Keratinocyte (primary cell): ENCODE results near the gene TUBB3.

Experiments
- EZH2 ChIP-seq: IDR thresholded peaks from one replicate; pipeline ENCODE4 v1.6.1; 2012; ENCODE audit warnings: inconsistent platforms, mild to moderate bottlenecking, low read length, moderate library complexity
- TF ChIP-seq, protein P1 (sequence below), 3 experiments: IDR thresholded peaks in 1 of 3; conservative IDR thresholded peaks in 1 of 3; optimal IDR thresholded peaks in 1 of 3; 2 replicates in 2 of 3; 3 replicates in 1 of 3; pipeline versions ENCODE3 to v1.5.1; 2011; ENCODE audit warnings: low read length in 3 of 3, mild to moderate bottlenecking in 3 of 3, moderate library complexity in 2 of 3, control low read depth in 1 of 3, inconsistent platforms in 1 of 3; ENCODE audit not compliant: insufficient read depth in 2 of 3; ENCODE audit errors: extremely low read depth in 1 of 3

DNA sequence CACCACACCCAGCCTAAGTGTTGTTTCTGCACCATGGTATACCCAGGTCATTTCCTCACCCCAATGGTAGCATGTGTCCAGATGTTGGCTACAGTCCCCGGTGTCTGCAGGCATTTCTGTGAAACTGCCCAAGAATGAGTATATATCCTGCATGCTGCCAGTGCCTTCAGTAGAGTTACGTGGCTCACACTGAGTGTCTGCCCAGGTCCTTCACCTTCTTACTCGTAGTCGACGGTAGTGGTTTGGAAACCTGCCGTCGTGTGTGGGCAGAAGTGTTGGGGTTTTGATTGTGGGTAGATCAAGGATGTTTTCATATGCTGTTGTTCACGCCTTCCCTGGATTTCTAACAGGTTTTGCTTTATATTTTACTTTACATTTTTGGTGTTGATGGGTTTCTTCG lies 32.9 kb upstream of the TUBB3 start:
- TF ChIP-seq EZH2 = no peak
- TF ChIP-seq, protein P1, sequence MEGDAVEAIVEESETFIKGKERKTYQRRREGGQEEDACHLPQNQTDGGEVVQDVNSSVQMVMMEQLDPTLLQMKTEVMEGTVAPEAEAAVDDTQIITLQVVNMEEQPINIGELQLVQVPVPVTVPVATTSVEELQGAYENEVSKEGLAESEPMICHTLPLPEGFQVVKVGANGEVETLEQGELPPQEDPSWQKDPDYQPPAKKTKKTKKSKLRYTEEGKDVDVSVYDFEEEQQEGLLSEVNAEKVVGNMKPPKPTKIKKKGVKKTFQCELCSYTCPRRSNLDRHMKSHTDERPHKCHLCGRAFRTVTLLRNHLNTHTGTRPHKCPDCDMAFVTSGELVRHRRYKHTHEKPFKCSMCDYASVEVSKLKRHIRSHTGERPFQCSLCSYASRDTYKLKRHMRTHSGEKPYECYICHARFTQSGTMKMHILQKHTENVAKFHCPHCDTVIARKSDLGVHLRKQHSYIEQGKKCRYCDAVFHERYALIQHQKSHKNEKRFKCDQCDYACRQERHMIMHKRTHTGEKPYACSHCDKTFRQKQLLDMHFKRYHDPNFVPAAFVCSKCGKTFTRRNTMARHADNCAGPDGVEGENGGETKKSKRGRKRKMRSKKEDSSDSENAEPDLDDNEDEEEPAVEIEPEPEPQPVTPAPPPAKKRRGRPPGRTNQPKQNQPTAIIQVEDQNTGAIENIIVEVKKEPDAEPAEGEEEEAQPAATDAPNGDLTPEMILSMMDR (optimal IDR thresholded peaks at IDR 0.05 in 1 of 3, IDR thresholded peaks at IDR 0.05 in 1 of 3, conservative IDR thresholded peaks at IDR 0.05 in 1 of 3; ENCODE audit: extremely low read depth in 1 of 3, insufficient read depth in 2 of 3, low read length in 3 of 3) = no peak
